Parathyroid adenoma (tissue), 2 donors: ENCODE measurements around the gene FAM20C.

Source experiments
- H2AFZ ChIP-seq: fragments of 300-600 bp; sonication (generic); one replicate; pipeline ENCODE4 v1.7.0; 2017; ENCODE audit warnings: antibody characterized with exemption, mild to moderate bottlenecking
- H3K27ac ChIP-seq: fragments of 300-600 bp; sonication (generic); one replicate; pipeline ENCODE4 v1.7.0; 2017
- H3K27me3 ChIP-seq: fragments of 300-600 bp; sonication (generic); one replicate; pipeline ENCODE4 v1.7.0; 2017; ENCODE audit warnings: low read length; ENCODE audit not compliant: control insufficient read depth, insufficient read depth
- H3K36me3 ChIP-seq: fragments of 300-600 bp; sonication (generic); one replicate; pipeline ENCODE4 v1.7.0; 2017; ENCODE audit warnings: low read length; ENCODE audit not compliant: control insufficient read depth, insufficient read depth
- H3K4me1 ChIP-seq: fragments of 300-600 bp; sonication (generic); one replicate; pipeline ENCODE4 v1.7.0; 2017; ENCODE audit warnings: control low read depth
- H3K4me2 ChIP-seq: fragments of 300-600 bp; sonication (generic); one replicate; pipeline ENCODE4 v1.7.0; 2017; ENCODE audit warnings: low read length
- H3K4me3 ChIP-seq: fragments of 300-600 bp; sonication (generic); one replicate; pipeline ENCODE4 v1.7.0; 2017; ENCODE audit warnings: low read depth, low read length
- H3K79me2 ChIP-seq: fragments of 300-600 bp; sonication (generic); one replicate; pipeline ENCODE4 v1.7.0; 2017; ENCODE audit warnings: control low read depth
- H3K9ac ChIP-seq: fragments of 300-600 bp; sonication (generic); one replicate; pipeline ENCODE4 v1.7.0; 2017; ENCODE audit warnings: mild to moderate bottlenecking
- H3K9me3 ChIP-seq: fragments of 300-600 bp; sonication (generic); one replicate; pipeline ENCODE4 v1.7.0; 2017; ENCODE audit warnings: low read length; ENCODE audit not compliant: control insufficient read depth
- TF ChIP-seq, protein P1 (sequence below): fragments of 300-600 bp; sonication (generic); IDR thresholded peaks from one replicate; pipeline ENCODE4 v1.7.0; 2017; ENCODE audit warnings: antibody characterized with exemption, mild to moderate bottlenecking
- donor health status: primary hyperparathyroidism.

Gene FAM20C

GRCh38 chr7:211715-212058 lies 19.3 kb downstream of the FAM20C start:
- TF ChIP-seq, protein P1, sequence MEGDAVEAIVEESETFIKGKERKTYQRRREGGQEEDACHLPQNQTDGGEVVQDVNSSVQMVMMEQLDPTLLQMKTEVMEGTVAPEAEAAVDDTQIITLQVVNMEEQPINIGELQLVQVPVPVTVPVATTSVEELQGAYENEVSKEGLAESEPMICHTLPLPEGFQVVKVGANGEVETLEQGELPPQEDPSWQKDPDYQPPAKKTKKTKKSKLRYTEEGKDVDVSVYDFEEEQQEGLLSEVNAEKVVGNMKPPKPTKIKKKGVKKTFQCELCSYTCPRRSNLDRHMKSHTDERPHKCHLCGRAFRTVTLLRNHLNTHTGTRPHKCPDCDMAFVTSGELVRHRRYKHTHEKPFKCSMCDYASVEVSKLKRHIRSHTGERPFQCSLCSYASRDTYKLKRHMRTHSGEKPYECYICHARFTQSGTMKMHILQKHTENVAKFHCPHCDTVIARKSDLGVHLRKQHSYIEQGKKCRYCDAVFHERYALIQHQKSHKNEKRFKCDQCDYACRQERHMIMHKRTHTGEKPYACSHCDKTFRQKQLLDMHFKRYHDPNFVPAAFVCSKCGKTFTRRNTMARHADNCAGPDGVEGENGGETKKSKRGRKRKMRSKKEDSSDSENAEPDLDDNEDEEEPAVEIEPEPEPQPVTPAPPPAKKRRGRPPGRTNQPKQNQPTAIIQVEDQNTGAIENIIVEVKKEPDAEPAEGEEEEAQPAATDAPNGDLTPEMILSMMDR, result no peak

GRCh38 chr7:212754-213153 lies 20.4 kb downstream of the FAM20C start:
- no peak overlapping the region for H3K9ac ChIP-seq
- TF ChIP-seq, protein P1, result no peak

More at GRCh38 chr7:211715-212058, 19.3 kb downstream of the FAM20C start:
- Histone ChIP-seq H3K27me3 (no peaks in the 10 kb centered on the region), H3K27ac (no peak overlapping the region), H3K4me1 (no peaks in the 10 kb centered on the region), H3K36me3 (no peaks in the 10 kb centered on the region), H3K4me3 (no peak overlapping the region), H3K79me2 (peaks cover 11% of the 10 kb centered on the region), H3K9me3 (no peaks in the 10 kb centered on the region), H3K9ac (no peak overlapping the region), H3K4me2 (no peak overlapping the region), H2AFZ (no peak overlapping the region)

GRCh38 chr7:213324-213993 lies 21.1 kb downstream of the FAM20C start:
- Histone ChIP-seq H3K36me3 (no peaks in the 10 kb centered on the region), H3K9ac (no peak overlapping the region), H3K79me2 (peaks cover 11% of the 10 kb centered on the region), H3K27ac (no peak overlapping the region), H2AFZ (no peak overlapping the region), H3K4me1 (no peaks in the 10 kb centered on the region), H3K9me3 (no peaks in the 10 kb centered on the region), H3K4me2 (no peak overlapping the region), H3K4me3 (no peak overlapping the region), H3K27me3 (no peaks in the 10 kb centered on the region)
- TF ChIP-seq, protein P1, result no peak

More at GRCh38 chr7:212754-213153, 20.4 kb downstream of the FAM20C start:
- Histone ChIP-seq H3K27me3 (no peaks in the 10 kb centered on the region), H3K27ac (no peak overlapping the region), H2AFZ (no peak overlapping the region), H3K4me1 (no peaks in the 10 kb centered on the region), H3K9me3 (no peaks in the 10 kb centered on the region), H3K4me3 (no peak overlapping the region), H3K36me3 (no peaks in the 10 kb centered on the region), H3K79me2 (peaks cover 11% of the 10 kb centered on the region), H3K4me2 (no peak overlapping the region)

DNA sequence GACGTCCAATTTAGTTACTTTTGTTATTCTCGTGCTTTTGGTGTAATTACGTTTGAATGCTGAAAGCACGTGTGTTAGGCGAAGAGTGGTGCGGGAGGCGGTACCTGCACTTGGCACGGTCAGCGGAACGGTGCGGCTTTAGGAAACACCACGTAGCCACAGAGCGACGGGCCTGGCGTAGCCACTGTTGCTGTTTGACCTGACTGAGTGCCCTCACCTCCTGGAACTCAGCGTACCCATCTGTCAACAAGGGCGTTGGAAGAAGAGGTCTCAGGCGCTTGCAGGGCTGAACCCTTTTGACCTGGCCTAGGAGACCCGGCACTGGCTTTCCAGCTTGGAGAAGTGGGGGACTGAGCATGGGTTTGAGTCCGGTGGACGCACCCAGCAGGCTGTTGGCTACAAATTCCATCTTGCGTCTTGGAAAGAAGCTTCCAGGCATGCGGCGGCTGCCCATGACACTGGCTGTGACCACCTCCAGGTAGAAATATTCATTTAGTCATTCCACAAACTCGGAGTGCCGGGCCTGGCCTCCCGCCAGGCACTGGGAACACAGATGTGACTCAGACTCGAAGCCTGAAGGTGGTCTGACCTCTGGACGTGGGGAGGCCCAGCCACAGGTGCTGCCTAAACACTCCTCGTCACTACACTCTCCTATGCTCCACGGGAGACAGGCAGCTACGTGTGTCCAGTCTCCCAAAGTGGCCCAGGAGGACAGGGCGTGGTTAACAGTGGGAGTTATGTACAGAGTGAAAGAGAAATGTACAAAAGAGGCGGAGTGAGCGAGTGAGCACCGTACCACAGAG lies 22.2 kb downstream of the FAM20C start:
- Histone ChIP-seq H3K4me1 (no peaks in the 10 kb centered on the region), H3K9me3 (no peaks in the 10 kb centered on the region), H3K27me3 (no peaks in the 10 kb centered on the region), H3K79me2 (peaks cover 11% of the 10 kb centered on the region), H3K4me2 (no peak overlapping the region), H3K9ac (no peak overlapping the region), H2AFZ (no peak overlapping the region), H3K4me3 (no peak overlapping the region), H3K27ac (no peak overlapping the region), H3K36me3 (no peaks in the 10 kb centered on the region)
- TF ChIP-seq, protein P1, result no peak
